ENCODE results near the gene NELFCD. TPM values are rescaled to one million over a fixed set of nuclear protein-coding genes. Genes with fewer than 3 reads are reported as not detected.
A peak's percentile ranks its signal among the peaks of the same experiment; 100 is the strongest.
"Not testable (repeated sequence)": the region's sequence is repeated elsewhere in the genome, so short reads cannot be mapped to it uniquely, and the experiment has no call there.

Gene NELFCD
- total RNA-seq, 1 experiment from 2014 or later, result 39.8 TPM

- no peak for DNase-seq
- H3K36me3 ChIP-seq (replicated peaks; ENCODE audit: control insufficient read depth, insufficient read depth, low read length), result peaks cover 8% of the 10 kb centered on the region
- H3K4me3 ChIP-seq (ENCODE audit: insufficient read depth, low read depth, low read length), result no peak overlapping the region
- H3K27me3 ChIP-seq (ENCODE audit: control insufficient read depth, insufficient read depth, low read length), result peaks cover 42% of the 10 kb centered on the region
Observed at GRCh38 chr20:59028812-59029211, 47.8 kb downstream of the NELFCD start.

- H3K4me3 ChIP-seq (ENCODE audit: insufficient read depth, low read depth, low read length), result no peak overlapping the region
- DNase-seq, result no peak
- H3K27me3 ChIP-seq (ENCODE audit: control insufficient read depth, insufficient read depth, low read length), result peaks cover 39% of the 10 kb centered on the region
- peaks cover 7% of the 10 kb centered on the region for H3K36me3 ChIP-seq (replicated peaks; ENCODE audit: control insufficient read depth, insufficient read depth, low read length)
Observed at GRCh38 chr20:59030911-59031563, 50.0 kb downstream of the NELFCD start.

DNA sequence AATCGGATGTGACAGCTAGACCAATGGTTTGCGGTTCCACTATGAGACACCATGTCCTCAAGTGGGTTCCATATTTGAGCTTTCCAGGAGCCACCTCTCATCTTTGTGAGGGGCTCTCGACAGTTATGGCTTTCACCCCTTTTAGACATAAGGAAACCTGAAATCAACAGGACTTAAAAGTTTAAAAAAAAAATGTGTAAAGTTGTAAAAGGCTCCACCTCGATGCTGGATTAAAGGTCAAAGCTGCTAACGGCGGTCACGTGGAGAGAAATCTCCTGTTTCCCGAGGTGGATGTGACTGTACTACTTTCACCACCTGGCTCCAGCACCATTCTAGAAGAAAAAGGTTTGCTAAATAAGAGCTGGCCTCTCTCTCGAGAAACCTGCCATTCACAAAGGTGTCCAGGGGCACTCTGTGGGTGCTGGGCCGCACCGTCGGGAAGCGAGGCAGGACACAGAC, 50.5 kb downstream of the NELFCD start:
- no peak for DNase-seq

GRCh38 chr20:59032023-59032712, 51.1 kb downstream of the NELFCD start, which contains the start of gene ATP5F1E:
Gene ATP5F1E (minus strand): TSS chr20:59032335. CDS start chr20:59032251, 84 bp downstream.
- H3K36me3 ChIP-seq (replicated peaks; ENCODE audit: control insufficient read depth, insufficient read depth, low read length), result peaks cover 10% of the 10 kb centered on the region

More for the DNA sequence above, 50.5 kb downstream of the NELFCD start:
- Histone ChIP-seq H3K4me3 (ENCODE audit: insufficient read depth, low read depth, low read length) (peak overlapping the region; percentile 92), H3K36me3 (replicated peaks; ENCODE audit: control insufficient read depth, insufficient read depth, low read length) (peaks cover 10% of the 10 kb centered on the region), H3K27me3 (ENCODE audit: control insufficient read depth, insufficient read depth, low read length) (peaks cover 35% of the 10 kb centered on the region)

DNA sequence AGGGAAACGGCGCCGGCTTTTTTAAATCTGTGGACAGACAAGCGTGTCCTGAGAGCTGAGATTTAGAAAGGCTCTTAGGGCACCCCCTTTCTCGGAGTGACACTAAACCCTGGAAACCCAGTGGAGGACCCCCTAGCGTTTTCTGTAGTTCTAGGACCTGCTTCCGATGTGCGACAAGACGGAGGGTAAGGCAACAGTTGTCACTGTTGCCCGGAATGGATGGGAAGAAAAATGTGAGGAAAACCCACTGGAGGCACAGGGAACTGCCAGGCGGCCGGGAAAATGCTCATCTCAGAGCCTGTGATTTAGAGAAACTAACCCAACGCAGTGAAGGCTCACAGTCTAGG, 51.6 kb downstream of the NELFCD start:
- Histone ChIP-seq H3K27me3 (ENCODE audit: control insufficient read depth, insufficient read depth, low read length) (peaks cover 28% of the 10 kb centered on the region), H3K4me3 (ENCODE audit: insufficient read depth, low read depth, low read length) (peak overlapping the region; percentile 57), H3K36me3 (replicated peaks; ENCODE audit: control insufficient read depth, insufficient read depth, low read length) (peaks cover 10% of the 10 kb centered on the region)
- DNase-seq, result no peak

More at GRCh38 chr20:59032023-59032712, 51.1 kb downstream of the NELFCD start, which contains the start of gene ATP5F1E:
- DNase-seq, result peak; percentile 100
- peak within 1 kb of the TSS; percentile 92 for H3K4me3 ChIP-seq (ENCODE audit: insufficient read depth, low read depth, low read length)
- peaks cover 32% of the 10 kb centered on the region for H3K27me3 ChIP-seq (ENCODE audit: control insufficient read depth, insufficient read depth, low read length)

GRCh38 chr20:59033093-59033492, 52.0 kb downstream of the NELFCD start:
- Histone ChIP-seq H3K4me3 (ENCODE audit: insufficient read depth, low read depth, low read length) (peak overlapping the region; percentile 57; the same call in 1 of the 2 replicates), H3K36me3 (replicated peaks; ENCODE audit: control insufficient read depth, insufficient read depth, low read length) (peaks cover 10% of the 10 kb centered on the region), H3K27me3 (ENCODE audit: control insufficient read depth, insufficient read depth, low read length) (peaks cover 26% of the 10 kb centered on the region)
- no peak for DNase-seq

DNA sequence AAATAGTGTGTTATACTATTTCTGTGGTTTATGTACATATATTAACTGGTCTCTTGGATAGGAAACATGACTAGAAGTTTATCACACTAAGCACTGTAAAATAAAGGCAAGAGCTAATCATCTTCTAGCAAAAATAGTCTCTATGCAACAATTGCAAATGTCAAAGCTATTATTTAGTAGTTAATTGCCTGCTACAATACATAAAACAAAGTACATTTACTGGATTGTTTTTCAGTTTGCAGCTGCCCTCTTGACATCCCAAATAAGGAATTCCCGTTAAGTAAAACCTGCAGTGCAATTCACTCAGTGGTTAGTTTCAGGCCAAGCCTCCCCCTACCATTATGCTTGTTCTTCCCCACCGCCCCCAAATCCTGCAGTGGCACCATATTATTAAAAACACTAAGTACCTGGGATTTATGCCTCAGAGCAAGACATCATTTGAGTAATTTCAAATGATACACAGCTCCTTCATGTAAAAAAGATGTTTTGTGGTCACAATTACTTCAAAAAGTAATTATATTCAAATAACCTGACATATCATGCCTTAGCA, 52.6 kb downstream of the NELFCD start:
- Histone ChIP-seq H3K36me3 (replicated peaks; ENCODE audit: control insufficient read depth, insufficient read depth, low read length) (peaks cover 10% of the 10 kb centered on the region), H3K27me3 (ENCODE audit: control insufficient read depth, insufficient read depth, low read length) (peaks cover 21% of the 10 kb centered on the region), H3K4me3 (ENCODE audit: insufficient read depth, low read depth, low read length) (no peak overlapping the region)
- no peak for DNase-seq

DNA sequence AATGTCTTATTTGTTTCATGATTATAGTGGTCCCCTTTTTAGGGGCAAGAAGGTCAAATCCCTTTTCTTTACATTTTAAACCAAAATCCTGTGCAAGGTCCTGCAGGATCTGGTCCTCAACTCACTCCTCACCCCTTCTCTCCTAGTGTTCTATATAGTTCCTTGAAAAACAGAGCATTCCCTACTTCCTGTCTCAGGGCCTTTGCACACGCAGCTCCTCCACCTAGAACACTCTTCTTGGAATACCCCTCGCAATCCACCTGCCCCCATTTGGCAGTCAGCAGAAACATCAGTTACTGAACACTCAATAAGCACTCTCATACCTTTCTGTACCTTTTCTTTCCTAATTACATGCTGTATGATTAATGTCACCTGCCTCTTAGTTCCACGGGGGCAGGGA, 54.3 kb downstream of the NELFCD start:
- Histone ChIP-seq H3K4me3 (ENCODE audit: insufficient read depth, low read depth, low read length) (no peak overlapping the region), H3K36me3 (replicated peaks; ENCODE audit: control insufficient read depth, insufficient read depth, low read length) (peaks cover 5% of the 10 kb centered on the region), H3K27me3 (ENCODE audit: control insufficient read depth, insufficient read depth, low read length) (peaks cover 13% of the 10 kb centered on the region)
- DNase-seq, result no peak

DNA sequence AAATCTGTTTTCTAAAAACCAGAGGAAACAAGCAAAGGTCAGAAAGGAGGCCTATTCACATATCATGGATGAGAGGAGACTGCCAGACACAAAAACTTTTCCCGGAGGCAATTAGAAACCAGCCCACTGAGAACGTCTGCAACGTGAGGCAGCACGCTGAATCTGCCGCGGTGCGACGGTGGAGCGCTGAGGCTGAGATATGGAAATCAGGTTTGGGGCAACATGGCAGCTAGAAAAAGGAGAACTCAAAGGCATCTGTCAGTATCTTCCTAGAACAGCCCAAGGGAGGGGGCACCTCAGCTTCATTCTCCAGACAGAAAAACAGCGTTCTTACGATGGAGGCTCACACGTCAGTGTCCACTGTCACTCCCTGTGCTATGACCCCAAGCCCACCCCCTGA, 56.3 kb downstream of the NELFCD start:
- Histone ChIP-seq H3K4me3 (ENCODE audit: insufficient read depth, low read depth, low read length) (no peak overlapping the region), H3K36me3 (replicated peaks; ENCODE audit: control insufficient read depth, insufficient read depth, low read length) (peaks cover 5% of the 10 kb centered on the region), H3K27me3 (ENCODE audit: control insufficient read depth, insufficient read depth, low read length) (no peaks in the 10 kb centered on the region; the same call in 1 of the 2 replicates)
- no peak for DNase-seq

GRCh38 chr20:59039233-59039632, 58.2 kb downstream of the NELFCD start:
- H3K36me3 ChIP-seq (replicated peaks; ENCODE audit: control insufficient read depth, insufficient read depth, low read length), result peaks cover 5% of the 10 kb centered on the region
- H3K27me3 ChIP-seq (ENCODE audit: control insufficient read depth, insufficient read depth, low read length), result no peaks in the 10 kb centered on the region; the same call in 1 of the 2 replicates
- no peak overlapping the region for H3K4me3 ChIP-seq (ENCODE audit: insufficient read depth, low read depth, low read length)
- no peak for DNase-seq

DNA sequence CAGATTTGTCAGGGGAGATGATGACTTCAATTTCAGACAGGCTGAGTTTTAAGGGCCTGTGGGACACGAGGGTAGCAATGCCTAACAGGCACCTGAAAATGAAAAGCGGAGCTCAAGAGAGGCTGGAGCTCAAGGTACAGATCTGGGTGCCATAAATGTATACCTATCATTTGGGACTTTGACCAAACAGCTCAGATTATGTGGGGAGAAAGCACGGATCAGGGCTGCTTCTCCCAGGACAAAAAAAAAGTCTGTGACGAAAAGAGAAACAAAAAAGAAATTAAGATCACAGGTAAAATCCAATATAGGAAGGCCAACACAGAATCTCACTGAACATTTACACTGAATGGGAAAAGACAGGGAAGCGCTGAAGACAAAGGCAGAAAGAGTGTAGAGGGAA, 59.6 kb downstream of the NELFCD start:
- Histone ChIP-seq H3K36me3 (replicated peaks; ENCODE audit: control insufficient read depth, insufficient read depth, low read length) (peaks cover 5% of the 10 kb centered on the region), H3K4me3 (ENCODE audit: insufficient read depth, low read depth, low read length) (no peak overlapping the region), H3K27me3 (ENCODE audit: control insufficient read depth, insufficient read depth, low read length) (no peaks in the 10 kb centered on the region; the same call in 1 of the 2 replicates)
- DNase-seq, result no peak

- not testable (repeated sequence) for H3K36me3 ChIP-seq (replicated peaks; ENCODE audit: control insufficient read depth, insufficient read depth, low read length); H3K27me3 ChIP-seq (ENCODE audit: control insufficient read depth, insufficient read depth, low read length); H3K4me3 ChIP-seq (ENCODE audit: insufficient read depth, low read depth, low read length); DNase-seq
Observed at GRCh38 chr20:59041487-59041886, 60.4 kb downstream of the NELFCD start.

GRCh38 chr20:59042151-59042795, 61.2 kb downstream of the NELFCD start, which contains the start of gene PRELID3B:
Gene PRELID3B (minus strand): TSS chr20:59042786. CDS start chr20:59042730, 56 bp downstream.
- DNase-seq, result peak; percentile 76
- no peaks in the 10 kb centered on the region; the same call in 1 of the 2 replicates for H3K27me3 ChIP-seq (ENCODE audit: control insufficient read depth, insufficient read depth, low read length)
- no peaks in the 10 kb centered on the region; the same call in 1 of the 2 replicates for H3K36me3 ChIP-seq (replicated peaks; ENCODE audit: control insufficient read depth, insufficient read depth, low read length)
- peak within 1 kb of the TSS; percentile 61 for H3K4me3 ChIP-seq (ENCODE audit: insufficient read depth, low read depth, low read length)
